Left lobe of liver (tissue), 2 donors: ENCODE measurements around the gene MAP3K10. TPM values are rescaled to one million over a fixed set of nuclear protein-coding genes. Genes with fewer than 3 reads are reported as not detected.
"Not testable (repeated sequence)": the region's sequence is repeated elsewhere in the genome, so short reads cannot be mapped to it uniquely, and the experiment has no call there.

Source experiments
- ATAC-seq: fragments of 200-7000 bp; cut with Tn5 transposase; one replicate; pipeline ENCODE4 v1.9.1; 2020; ENCODE audit warnings: mild to moderate bottlenecking, moderate library complexity
- DNase-seq: peaks from one replicate; pipeline ENCODE4 v3.0.0-alpha.2; 2020; ENCODE audit warnings: low spot score
- total RNA-seq: library from RNA; stranded (reverse); gene quantifications from one replicate; pipeline ENCODE4 v1.2.1, GENCODE V29; 2021
- donor health status: DM: no; HTN: no; CAD: no; lungs with moderate emphysema.
- donor health status: DM: no; HTN: yes; CAD: no.

Gene MAP3K10
- total RNA-seq, 1 donor from 2014 or later: 7.7 TPM

DNA sequence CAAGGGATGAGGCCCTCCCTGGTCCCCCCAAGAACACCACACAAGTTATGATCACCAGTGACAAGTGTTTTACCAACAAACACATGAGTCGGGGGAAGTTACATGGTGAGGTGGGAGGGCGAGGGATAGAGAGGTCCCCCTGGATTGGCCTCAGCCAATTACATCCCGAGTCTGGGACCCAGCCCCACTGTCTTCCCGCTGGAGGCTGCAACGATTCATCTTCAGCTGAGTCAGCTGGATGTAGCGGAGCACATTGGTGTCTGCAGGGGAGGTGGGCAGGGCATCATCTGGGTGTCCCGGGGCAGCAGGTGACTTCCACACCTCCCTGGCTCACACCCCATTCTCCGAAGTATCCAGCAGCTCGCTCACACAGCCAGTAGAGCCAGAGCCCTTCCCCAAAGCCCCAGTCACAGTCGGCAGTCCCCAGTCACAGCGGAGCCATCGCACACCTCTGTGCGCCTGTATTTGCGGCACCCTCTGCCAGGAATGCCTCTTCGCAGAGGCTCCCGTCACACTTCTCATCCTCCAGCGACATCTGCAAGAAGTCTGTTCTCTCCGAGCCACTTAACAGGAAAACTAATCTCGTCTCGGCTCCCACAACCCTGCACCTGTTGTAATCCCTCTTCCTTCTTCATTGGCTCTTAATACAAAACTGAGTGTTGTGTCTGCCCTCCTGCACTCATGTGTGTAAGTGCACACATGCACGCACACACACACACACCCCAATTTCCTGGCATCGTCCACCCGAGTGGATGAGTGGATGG lies 25.0 kb downstream of the MAP3K10 start:
- ATAC-seq: no peak
- no peak for DNase-seq

DNA sequence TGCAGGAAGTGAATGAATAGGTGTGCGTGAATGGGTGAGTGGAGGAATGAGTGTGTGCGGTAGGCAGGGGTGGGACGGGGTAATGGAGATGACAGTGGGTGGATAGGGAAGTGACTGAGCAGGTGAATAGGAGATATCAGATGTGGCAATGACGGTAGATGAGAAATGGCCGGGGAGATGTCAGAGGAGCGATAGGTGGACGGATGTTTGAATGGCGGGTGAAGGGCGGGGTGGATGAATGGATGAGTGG lies 25.5 kb downstream of the MAP3K10 start:
- DNase-seq (no peak), ATAC-seq (no peak)

DNA sequence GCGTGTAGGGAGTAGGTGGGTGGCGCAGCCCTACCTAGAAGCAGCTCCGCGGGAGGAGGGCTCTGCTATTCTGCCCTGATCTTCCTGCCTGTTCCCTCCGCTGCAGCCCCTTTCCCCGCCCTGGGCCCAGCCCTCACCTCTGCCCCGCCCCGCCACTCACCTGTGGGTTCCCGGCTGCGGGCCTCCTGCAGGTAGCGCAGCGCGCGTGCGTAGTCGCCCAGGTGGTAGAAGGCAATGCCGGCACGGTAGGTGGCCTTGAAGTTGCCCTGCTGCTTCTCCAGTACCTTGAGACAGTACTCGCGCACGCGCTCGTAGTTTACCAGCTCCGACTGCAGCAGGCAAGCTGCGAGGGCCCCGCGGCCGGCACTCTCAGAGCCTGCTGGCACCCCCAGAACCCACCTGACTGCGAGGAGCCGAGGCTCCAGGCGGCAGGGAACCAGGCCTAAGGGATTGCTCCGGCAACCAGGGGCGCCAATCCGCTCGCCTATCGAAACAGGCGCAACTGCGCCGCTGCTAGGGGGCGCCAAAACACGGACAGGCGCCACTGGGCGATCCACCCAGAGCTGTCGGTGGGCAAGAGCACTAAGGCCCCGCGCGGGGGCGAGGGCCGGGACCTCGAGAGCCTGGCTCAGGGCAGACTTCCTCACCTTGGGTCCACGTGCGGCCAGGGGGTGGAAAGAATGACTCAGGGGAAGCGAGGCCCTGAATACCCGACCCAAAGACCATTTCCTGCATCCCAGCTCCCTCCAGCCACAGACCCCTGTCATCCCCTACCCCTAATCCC lies 26.0 kb downstream of the MAP3K10 start:
- peak; percentile 69 for ATAC-seq

DNA sequence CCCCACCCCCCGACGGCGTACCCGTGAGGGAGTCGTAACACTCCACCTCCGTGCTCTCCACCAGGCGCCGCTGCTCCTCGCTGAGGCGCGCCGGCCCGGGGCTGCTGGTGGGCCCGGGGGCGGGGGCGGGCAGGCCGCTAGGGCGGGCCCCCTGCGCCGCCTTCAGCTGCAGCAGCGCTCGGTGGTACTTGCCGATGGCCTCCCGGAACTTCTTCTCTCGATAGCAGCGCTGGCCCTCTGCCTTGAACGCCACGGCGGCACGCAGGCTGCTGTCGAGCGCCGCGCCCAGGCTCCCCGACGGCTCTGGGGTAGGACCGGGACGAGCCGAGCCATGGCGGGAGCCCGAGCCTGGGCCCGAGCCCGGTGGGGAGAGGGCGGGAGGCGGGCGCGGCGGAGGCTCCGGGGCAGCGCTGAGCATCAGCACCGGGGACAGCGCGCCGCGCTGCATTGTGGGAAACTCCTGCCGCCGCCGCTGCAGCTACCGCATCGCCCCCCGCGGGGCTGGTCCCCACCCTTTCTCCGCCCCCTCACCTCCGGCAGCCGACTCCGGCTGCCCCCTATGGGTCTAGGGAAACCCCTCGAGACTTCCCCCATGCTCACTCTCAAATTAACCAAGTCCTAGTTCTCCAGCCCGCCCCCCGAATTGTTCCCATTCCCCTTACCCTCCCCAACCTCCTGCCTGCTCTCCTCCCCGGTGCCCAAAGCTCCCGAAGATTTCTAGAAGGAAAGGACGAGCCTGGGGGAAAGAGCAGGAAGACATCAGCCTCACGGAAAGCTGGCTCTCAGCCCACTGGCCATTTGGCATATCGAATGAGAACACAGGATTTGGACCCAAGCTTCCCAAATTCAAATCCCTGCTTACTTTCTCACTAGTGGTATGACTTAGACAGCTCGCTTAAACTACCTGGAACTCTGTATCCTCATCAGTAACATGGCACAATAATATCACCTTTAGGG lies 27.0 kb downstream of the MAP3K10 start, which contains the start of gene TTC9B:
TTC9B (minus strand) TSS at position 451 of the 957 bp plus-strand sequence; CDS start at position 448, 3 bp downstream.
- ATAC-seq (no peak), DNase-seq (no peak)

More for the DNA sequence above, 26.0 kb downstream of the MAP3K10 start:
- DNase-seq: no peak

DNA sequence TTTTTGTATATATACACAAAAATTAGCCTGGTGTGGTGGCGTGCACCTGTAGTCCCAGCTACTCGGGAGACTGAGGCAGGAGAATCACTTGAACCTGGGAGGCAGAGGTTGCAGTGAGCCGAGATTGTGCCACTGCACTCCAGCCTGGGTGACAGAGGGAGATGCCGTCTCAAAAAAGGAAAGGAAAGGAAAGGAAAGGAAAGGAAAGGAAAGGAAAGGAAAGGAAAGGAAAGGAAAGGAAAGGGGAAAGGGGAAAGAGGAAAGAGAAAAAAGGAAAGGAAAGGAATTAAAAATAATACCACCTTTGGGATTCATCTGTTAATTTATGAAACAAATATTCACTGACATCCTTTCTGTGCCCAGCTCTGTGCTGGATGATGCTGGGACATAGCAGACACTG lies 27.8 kb downstream of the MAP3K10 start:
- DNase-seq, ATAC-seq: not testable (repeated sequence)

DNA sequence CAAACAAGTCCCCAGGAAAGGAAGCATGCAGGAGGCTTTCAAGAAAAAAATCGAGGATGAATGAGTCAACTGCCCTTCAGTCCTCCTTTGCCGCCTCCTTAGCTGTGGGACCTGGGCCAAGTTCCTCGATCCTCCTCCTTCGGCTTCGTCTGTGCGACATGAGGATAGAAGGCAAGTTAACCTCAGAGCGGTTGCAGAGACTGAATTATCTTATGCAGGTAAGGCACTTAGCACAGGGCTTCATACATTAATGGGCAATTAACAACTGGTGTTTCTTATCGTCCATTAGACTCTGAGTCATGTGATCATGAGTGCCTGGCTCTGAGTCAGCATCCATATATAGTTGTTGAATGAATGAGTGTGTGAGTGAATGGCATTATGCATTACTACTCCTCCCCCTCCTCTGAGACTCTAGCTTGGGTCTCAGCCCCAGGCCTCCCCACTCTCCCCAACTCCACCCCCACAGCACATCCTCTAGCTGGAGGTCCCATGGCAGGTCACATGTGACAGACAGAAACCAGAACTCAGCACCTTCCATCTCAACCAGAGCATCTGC lies 28.6 kb downstream of the MAP3K10 start:
- DNase-seq: no peak
- ATAC-seq: no peak

DNA sequence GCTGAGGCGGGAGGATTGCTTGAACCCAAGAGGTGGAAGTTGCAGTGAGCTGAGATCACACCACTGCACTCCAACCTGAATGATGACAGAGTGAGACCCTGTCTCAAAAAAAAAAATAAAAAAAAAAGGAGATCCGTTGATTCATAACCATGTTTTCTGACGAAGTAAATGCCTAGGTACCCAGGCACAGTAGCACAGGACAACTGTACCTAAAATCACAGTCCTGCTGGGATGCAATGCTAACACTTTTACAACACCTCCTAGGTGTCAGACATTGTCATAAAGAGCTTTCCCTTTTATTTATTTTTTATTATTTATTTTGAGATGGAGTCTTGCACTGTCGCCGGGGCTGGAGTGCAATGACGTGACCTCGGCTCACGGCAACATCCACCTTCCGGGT lies 29.4 kb downstream of the MAP3K10 start:
- DNase-seq: no peak
- no peak for ATAC-seq

DNA sequence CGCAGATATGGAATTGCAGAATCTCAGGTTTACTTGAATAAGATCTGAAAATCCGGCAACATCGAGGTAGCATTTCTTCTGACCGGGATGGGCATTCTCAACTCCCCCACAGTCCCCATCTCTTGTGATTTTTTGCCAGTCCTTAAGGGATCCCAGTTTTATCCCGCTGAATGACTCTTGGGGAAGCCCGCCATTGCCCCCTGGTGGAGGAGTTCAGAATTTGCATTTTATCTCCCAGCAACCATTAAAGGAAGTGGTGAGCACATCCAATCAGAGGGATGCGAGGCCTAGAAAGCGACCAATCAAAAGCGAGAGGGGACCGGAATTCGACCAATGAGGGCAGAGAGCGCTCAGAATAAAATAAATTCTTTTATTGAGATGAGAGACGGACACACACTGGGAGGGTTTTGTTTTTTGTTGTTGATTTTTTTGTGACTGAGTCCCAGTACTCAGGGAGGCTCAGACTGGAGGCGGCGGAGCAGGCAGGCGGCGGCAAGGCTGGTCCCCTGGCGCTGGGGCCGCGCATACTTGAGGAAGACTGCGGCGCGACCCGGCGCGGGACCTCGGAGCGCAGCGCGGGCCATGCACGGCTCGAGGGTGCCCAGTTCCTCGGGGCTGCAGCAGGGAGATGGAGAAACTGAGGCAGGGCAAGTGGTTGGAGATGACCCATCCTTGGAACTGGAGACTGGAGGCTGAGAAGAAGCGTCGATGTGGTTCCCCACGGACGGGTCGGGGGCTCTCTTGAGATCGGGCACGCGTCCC lies 30.8 kb downstream of the MAP3K10 start:
- DNase-seq: peak; percentile 78
- ATAC-seq: peak; percentile 70

DNA sequence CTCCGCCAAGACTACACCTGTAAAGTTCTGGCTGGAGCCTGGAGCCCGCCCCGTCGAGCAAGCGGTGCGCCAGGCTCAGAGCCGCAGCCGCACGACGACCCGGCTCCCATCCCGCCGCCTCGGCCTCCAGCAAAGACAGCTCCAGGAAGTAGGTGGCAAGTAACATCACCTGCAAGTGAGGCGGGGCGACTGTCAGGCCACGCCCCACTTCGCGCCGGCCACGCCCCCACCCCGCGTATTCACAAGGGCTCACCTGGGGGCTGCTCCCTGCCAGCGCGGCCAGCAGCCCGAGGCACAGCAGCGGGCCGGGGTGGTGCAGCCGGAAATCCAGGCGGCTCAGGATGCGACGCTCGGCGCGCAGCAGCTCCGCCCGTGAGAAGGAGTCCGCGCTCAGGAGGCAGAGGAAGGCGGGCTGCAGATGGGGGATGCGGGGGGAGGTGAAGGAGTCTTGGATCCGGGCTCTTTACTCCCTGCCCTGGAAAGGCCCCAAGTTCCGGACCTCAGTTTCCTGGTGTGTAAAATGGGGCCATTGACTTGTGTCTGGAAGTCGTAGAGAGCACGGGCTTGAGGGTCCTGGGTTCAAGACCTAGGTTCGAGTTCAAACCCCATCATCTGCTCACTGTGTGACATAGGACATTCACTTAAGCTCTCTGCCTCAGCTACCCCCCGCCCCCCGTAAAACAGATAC lies 32.1 kb downstream of the MAP3K10 start:
- DNase-seq: no peak
- ATAC-seq: no peak

DNA sequence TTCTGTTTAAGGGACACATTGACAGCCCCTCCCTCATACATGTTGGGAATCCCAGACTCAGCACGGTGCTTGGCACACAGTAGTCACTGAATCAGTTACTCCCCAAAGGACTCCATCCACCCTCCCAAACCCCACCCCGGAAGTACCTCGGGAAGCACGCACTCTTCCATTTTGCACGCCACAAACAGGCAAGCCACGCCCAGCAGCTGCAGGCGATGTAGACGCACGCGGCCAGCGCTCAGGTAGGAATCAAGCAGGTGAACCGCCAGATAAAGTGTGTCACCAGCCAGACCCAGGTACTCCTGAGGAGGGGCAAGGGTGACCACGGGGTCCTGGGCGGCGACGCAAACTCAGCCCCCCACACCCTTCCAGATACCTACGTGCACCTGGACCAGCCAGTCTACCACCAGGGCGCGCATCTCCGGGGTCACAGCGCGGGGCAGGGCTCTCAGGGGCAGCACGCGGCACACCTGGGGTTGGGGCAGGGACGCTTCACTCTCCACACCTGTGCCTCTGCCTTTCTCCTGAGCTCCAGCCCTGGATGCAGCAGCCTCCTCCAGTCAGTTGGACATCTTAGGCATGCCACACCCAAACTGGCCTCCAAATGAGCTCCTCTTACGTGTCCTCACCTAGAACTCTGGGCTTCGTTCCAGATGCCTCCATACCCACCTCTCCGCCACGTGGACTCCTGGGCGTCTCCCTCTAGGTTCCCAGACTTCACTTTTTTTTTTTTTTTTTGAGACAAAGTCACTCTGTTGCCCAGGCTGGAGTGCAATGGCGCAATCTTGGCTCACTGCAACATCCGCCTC lies 33.3 kb downstream of the MAP3K10 start:
- ATAC-seq (no peak), DNase-seq (no peak)

DNA sequence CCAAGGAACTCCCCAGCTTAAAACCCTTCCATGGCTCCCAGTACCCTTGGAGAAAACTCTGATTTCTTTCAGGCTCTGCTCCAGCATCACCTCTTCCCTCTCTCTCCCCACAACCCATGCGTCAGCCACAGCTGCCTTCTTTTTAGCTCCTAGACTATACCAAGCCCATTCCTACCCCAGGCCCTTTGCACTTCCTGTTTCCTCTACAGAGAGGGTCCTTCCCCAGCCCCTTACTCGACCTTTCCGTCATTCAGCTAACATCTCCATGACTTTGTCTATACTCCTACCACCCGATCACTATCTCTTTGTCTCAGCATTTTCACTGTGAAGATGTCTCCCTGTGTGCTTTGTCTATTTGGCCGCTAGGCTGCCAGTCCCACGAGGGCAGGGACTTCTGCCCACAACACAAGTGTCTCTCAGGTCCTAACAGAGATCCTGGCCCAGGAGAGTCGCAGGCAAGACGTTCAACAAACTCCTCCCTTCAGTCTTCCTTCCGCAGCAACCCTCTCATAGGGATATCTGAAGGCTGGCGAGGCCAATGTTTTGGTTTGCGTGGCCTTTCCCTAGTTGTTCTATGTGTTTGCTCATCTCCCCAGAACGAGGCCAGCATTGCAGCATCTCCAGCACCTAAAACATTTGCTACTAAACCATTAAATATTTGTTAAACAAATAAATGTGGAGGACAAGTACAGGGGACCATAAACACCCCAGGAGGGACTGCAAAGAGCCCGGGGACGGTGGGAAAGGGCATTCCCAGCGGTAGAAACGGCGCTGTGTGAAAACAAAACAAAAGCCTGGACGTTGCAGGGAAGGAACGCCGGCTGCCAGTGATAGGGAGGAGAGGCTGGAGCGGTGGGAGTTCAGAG lies 34.4 kb downstream of the MAP3K10 start:
- peak; percentile 42 for ATAC-seq
- no peak for DNase-seq

DNA sequence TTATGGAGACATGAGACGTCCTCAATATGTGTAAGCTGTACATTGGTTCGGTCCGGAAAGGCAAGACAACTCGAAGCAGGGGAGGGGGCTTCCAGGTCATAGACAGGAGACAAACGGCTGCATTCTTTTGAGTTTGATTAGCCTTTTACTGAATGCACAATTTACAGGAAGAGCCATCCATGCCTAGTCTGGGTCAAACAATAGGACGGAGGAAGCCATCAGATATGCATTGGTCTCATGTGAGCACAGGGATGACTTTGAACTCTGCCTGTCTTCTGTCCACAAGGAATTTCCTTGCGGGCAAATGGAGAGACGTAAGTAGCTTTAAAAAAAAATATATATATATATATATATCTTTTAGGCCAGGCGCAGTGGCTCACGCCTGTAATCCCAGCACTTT lies 37.1 kb downstream of the MAP3K10 start:
- ATAC-seq (no peak), DNase-seq (no peak)

DNA sequence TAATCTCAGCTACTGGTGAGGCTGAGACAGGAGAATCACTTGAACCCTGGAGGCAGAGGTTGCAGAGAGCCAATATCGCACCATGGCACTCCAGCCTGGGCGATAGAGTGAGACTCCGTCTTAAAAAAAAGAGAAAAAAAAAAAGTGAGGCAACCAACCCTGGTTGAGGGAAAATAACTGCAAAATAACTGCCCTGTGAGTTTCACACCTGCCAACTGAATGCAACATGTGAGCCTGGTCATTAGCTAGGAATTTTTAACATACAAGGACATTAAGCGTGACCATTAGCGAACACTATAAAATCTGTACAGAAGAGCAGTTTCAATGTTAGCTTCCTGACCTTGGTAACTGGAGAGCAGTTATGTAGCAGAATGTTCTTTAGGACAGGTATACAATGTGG lies 37.6 kb downstream of the MAP3K10 start:
- ATAC-seq: no peak
- DNase-seq: no peak

DNA sequence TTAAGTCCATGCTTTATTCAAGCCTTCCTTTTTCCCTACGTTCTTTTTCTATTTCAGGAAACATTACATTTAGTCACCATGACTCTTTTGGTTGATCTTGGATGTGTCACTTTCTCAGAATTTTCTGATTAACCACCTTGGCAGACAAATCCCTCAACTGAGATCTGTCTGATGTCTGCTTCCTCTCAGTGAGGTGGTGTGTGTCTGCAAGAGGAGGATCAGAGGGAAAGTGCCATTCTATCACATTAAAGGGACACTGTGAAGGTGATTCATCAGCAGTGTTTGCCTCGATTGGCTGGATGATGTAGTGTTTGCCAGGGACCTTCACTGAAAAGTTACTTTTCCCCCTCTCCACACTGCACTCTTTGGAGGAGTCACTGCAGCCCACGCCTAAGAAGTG lies 38.3 kb downstream of the MAP3K10 start:
- DNase-seq: no peak
- no peak for ATAC-seq

DNA sequence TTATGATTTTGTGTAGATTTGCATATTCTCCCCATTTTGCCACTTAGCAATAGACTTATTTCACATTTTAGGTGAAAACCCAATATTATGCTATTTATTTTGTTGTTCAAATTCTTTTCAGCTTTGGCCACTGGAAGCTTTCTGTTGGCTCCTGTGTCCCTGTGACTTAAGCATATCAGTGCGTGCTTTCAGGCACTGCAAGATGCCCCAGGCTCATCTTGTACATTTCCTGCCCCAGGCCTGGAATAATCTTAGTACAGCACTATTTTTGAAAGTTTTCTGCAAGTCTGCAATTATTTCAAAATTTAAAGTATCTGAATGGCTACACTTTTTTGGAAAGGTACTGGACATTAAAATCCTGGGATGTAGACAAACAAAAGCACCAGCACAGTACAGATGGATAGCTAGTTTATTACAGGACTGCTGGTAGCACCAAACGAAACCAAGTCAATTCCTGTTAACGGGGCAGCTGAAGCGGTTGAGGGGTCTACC lies 38.7 kb downstream of the MAP3K10 start:
- no peak for ATAC-seq
- no peak for DNase-seq

DNA sequence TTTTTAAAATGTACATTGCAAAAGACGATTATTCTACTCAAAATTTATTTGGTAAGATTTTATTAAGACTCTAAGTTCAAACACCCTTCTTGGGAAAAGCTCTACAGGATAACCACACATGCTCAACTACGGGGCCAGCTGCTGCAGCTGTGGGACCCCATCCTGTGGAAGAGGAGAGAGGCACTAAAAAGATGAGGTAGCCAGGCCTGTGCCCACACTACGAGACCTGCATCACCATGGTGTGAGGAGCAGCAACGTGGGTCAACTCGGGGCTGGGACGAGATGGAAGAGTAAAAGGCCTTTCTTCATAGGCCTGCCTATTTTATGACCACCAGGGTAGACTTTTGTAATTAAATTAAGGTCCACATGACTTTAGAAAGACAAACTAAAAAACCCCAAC lies 39.8 kb downstream of the MAP3K10 start:
- DNase-seq (no peak), ATAC-seq (no peak)

DNA sequence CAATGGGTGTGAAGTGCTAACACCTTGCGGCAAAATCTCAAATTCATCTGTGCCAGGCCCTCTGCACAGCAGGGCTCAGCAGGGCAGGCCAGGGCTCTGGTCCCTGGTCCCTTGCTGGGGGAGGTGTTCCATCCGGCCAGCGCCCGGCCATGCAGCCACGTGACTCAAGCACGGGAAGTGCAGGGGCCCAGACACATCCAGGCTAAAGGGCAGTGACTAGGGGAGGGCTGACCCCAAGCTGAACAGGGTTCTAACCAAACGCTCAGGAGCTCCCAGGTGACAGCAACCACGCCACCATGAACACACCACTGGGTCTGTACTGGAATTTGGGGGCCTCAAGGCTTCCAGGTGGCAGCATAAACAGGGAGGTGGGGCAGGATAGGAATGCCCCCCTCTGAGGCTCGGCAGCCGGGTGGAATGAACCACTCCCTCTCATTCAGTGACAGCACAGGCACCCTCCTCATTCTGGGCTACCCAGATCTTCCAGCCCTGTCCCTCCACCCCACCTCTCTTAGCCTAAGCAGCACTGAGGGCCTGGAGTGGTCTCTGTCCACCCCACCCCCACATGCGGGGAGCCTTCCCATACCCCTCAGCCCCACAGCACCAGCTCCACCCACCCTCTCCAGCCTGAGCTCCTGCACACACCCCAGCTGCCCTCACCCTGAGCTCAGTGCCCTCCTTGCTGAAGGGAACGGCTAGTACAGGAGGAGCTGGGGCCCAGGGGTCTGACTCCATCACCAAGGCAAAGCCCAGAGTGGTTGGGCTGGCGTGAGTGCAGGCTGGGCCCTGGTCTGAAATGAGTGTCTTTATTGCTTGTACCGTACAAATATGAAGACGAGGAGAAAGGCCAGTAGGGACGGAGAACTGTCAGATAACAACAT lies 40.6 kb downstream of the MAP3K10 start:
- DNase-seq: peak; percentile 92

More for the DNA sequence above, 40.6 kb downstream of the MAP3K10 start:
- peak; percentile 80 for ATAC-seq
